DND-41 (cell line): Measurements from ENCODE around the gene ANO2.

Experiments
- ATAC-seq: fragments of 200-7000 bp; cut with Tn5 transposase; 3 replicates; pipeline ENCODE4 v1.9.1; 2021; ENCODE audit warnings: low read depth; ENCODE audit not compliant: insufficient read depth
- DNase-seq: peaks from one replicate; pipeline ENCODE4 v3.0.0-alpha.2; 2020
- H2AFZ ChIP-seq: 2 replicates; pipeline ENCODE4 v1.6.0; 2012; ENCODE audit warnings: low read depth, low read length
- H3K27ac ChIP-seq: 2 replicates; pipeline ENCODE4 v1.5.1; 2012; ENCODE audit warnings: low read length, inconsistent platforms
- H3K27me3 ChIP-seq: fragments of 200-600 bp; sonication (generic); 2 replicates; pipeline ENCODE4 v1.6.0; 2012; ENCODE audit warnings: low read length, mild to moderate bottlenecking, inconsistent platforms; ENCODE audit not compliant: insufficient read depth, poor library complexity
- H3K36me3 ChIP-seq: 2 replicates; pipeline ENCODE4 v1.5.1; 2012; ENCODE audit warnings: low read length, inconsistent platforms; ENCODE audit not compliant: insufficient read depth
- H3K4me1 ChIP-seq: 2 replicates; pipeline ENCODE4 v1.5.1; 2012; ENCODE audit warnings: mild to moderate bottlenecking, low read length; ENCODE audit not compliant: insufficient read depth
- H3K4me2 ChIP-seq: 2 replicates; pipeline ENCODE4 v1.6.0; 2012; ENCODE audit warnings: mild to moderate bottlenecking, moderate library complexity, low read length, inconsistent platforms; ENCODE audit not compliant: insufficient read depth
- H3K4me3 ChIP-seq, 2 experiments: fragments of 200-600 bp in 1 of 2; shearing (Covaris generic) in 1 of 2; 2 replicates each; pipeline ENCODE4 v1.5.1; 2012 to 2016; ENCODE audit warnings: inconsistent platforms in 2 of 2, low read length in 2 of 2, mild to moderate bottlenecking in 2 of 2, low read depth in 1 of 2, moderate library complexity in 1 of 2
- H3K79me2 ChIP-seq: 2 replicates; pipeline ENCODE4 v1.6.0; 2012; ENCODE audit warnings: low read length, inconsistent platforms; ENCODE audit not compliant: insufficient read depth
- H3K9ac ChIP-seq: 2 replicates; pipeline ENCODE4 v1.6.0; 2012; ENCODE audit warnings: low read depth, mild to moderate bottlenecking, inconsistent platforms, low read length, moderate library complexity
- H3K9me3 ChIP-seq: 2 replicates; pipeline ENCODE4 v1.5.1; 2012; ENCODE audit warnings: low read length, moderate library complexity, mild to moderate bottlenecking, inconsistent platforms; ENCODE audit not compliant: insufficient read depth, severe bottlenecking
- H4K20me1 ChIP-seq: 2 replicates; pipeline ENCODE4 v1.6.0; 2012; ENCODE audit warnings: low read length; ENCODE audit not compliant: insufficient read depth
- CTCF ChIP-seq: IDR thresholded peaks from 2 replicates; pipeline ENCODE4 v1.5.1; 2012; ENCODE audit warnings: borderline replicate concordance, low read length, moderate library complexity, mild to moderate bottlenecking; ENCODE audit not compliant: poor library complexity, severe bottlenecking; ENCODE audit errors: extremely low read depth
- EZH2 ChIP-seq: IDR thresholded peaks from 3 replicates; pipeline ENCODE4 v1.6.1; 2012; ENCODE audit warnings: borderline replicate concordance, low read depth, mild to moderate bottlenecking, moderate library complexity, low read length, inconsistent platforms; ENCODE audit not compliant: severe bottlenecking

ANO2 gene

DNA sequence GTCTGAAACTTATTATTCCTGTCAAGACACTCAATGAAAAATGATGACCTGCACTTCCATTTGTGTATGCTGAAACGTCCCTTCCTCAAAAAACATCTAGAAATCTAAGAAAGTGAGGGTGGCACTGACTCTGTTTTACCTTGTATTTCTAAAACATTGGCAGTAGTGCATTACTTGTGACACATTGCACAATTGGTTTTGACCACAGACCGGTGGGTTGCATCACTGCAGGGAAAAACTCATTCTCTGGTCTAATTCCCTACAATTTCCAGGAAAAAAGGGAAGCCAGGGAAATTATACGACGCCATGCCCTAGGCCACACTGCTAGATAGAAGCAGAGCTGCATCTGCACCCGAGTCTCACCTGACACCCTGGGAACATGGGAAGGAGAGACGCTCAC lies 356.5 kb downstream of the ANO2 start:
- TF ChIP-seq EZH2 (no peak), CTCF (no peak)
- H3K9ac ChIP-seq, result no peak overlapping the region
- no peaks in the 10 kb centered on the region for H3K36me3 ChIP-seq
- no peaks in the 10 kb centered on the region for H3K9me3 ChIP-seq
- H3K4me2 ChIP-seq, result no peak overlapping the region
- no peak overlapping the region for H3K27ac ChIP-seq
- no peak overlapping the region for H3K4me3 ChIP-seq
- H3K4me1 ChIP-seq, result no peaks in the 10 kb centered on the region
- no peak for DNase-seq
- H4K20me1 ChIP-seq, result no peaks in the 10 kb centered on the region
- H3K79me2 ChIP-seq, result no peaks in the 10 kb centered on the region
- H2AFZ ChIP-seq, result no peak overlapping the region
- no peak for ATAC-seq
- H3K27me3 ChIP-seq, result no peaks in the 10 kb centered on the region

- Histone ChIP-seq H2AFZ (no peak overlapping the region), H3K4me1 (no peaks in the 10 kb centered on the region), H3K9me3 (no peaks in the 10 kb centered on the region), H3K27me3 (no peaks in the 10 kb centered on the region), H3K36me3 (no peaks in the 10 kb centered on the region), H4K20me1 (no peaks in the 10 kb centered on the region), H3K79me2 (no peaks in the 10 kb centered on the region), H3K27ac (no peak overlapping the region), H3K4me2 (no peak overlapping the region), H3K9ac (no peak overlapping the region), H3K4me3 (no peak overlapping the region)
- no peak for DNase-seq
- ATAC-seq, result no peak
- TF ChIP-seq EZH2 (no peak), CTCF (no peak)
Measured at GRCh38 chr12:5588176-5588575, 356.9 kb downstream of the ANO2 start.

DNA sequence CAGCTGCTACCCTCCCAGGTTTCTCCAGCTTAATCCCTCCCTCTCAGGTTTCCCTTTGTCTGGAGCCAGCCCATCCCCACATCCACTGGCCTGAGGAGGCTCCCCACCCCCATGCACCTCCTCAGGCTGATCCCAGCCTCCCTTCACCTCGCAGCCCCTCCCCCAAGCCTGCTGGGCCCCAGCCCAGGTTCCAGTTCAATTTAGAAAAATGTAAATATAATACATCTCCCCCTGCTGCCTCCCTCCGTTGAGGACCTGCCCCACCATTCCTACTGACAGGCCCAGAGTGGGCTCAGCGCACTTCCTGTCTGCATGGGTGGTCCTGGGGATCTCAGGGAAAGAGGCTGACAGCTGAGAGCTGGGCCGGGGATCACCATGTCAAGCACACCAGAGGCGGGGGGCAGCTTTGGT lies 357.3 kb downstream of the ANO2 start:
- H3K9ac ChIP-seq, result no peak overlapping the region
- H3K4me2 ChIP-seq, result no peak overlapping the region
- TF ChIP-seq CTCF (no peak), EZH2 (no peak)
- H3K4me3 ChIP-seq, result no peak overlapping the region
- no peaks in the 10 kb centered on the region for H3K36me3 ChIP-seq
- H3K4me1 ChIP-seq, result no peaks in the 10 kb centered on the region
- H4K20me1 ChIP-seq, result no peaks in the 10 kb centered on the region
- H3K27me3 ChIP-seq, result no peaks in the 10 kb centered on the region
- no peaks in the 10 kb centered on the region for H3K9me3 ChIP-seq
- H3K27ac ChIP-seq, result no peak overlapping the region
- DNase-seq (no peak), ATAC-seq (no peak)
- H3K79me2 ChIP-seq, result no peaks in the 10 kb centered on the region
- H2AFZ ChIP-seq, result no peak overlapping the region

DNA sequence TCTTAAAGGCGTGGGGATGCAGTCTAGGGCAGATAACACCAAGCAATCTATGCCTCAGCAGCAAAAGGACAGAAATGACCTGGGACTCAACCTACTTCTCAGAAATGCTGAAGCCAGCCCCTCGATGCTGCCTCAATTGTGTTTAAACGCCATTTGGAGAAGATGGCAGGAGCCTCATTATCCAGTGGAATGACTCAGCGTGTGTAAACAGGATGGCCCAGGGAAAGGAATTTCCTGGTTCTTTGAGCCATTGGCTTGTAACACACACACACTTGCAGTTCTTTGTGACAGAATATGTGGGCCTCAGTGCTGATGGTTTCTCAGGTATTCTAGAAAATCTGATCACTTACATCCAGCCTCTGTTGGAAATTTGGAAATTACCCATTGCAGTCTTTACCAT lies 358.9 kb downstream of the ANO2 start:
- no peaks in the 10 kb centered on the region for H3K4me1 ChIP-seq
- no peak overlapping the region for H3K4me3 ChIP-seq
- H4K20me1 ChIP-seq, result no peaks in the 10 kb centered on the region
- no peaks in the 10 kb centered on the region for H3K79me2 ChIP-seq
- H3K4me2 ChIP-seq, result no peak overlapping the region
- H3K27me3 ChIP-seq, result no peaks in the 10 kb centered on the region
- TF ChIP-seq EZH2, result no peak
- no peak overlapping the region for H3K9ac ChIP-seq
- DNase-seq (no peak), ATAC-seq (no peak)
- H3K9me3 ChIP-seq, result no peaks in the 10 kb centered on the region
- no peak overlapping the region for H3K27ac ChIP-seq
- no peak overlapping the region for H2AFZ ChIP-seq
- H3K36me3 ChIP-seq, result no peaks in the 10 kb centered on the region
